Breast epithelium (tissue), 3 donors: Measurements from ENCODE around the gene GRM4.

Source experiments
- POLR2A ChIP-seq: fragments of 450-650 bp; IDR thresholded peaks from one replicate; pipeline ENCODE4 v1.6.1; 2016; ENCODE audit warnings: antibody characterized with exemption, mild to moderate bottlenecking, moderate library complexity
- TF ChIP-seq, protein P1 (sequence below), 3 donors: fragments of 450-650 bp; IDR thresholded peaks; one replicate each; pipeline ENCODE4 v1.5.1; 2016 to 2017; ENCODE audit warnings: antibody characterized with exemption in 3 of 3, mild to moderate bottlenecking in 3 of 3, moderate library complexity in 3 of 3

DNA sequence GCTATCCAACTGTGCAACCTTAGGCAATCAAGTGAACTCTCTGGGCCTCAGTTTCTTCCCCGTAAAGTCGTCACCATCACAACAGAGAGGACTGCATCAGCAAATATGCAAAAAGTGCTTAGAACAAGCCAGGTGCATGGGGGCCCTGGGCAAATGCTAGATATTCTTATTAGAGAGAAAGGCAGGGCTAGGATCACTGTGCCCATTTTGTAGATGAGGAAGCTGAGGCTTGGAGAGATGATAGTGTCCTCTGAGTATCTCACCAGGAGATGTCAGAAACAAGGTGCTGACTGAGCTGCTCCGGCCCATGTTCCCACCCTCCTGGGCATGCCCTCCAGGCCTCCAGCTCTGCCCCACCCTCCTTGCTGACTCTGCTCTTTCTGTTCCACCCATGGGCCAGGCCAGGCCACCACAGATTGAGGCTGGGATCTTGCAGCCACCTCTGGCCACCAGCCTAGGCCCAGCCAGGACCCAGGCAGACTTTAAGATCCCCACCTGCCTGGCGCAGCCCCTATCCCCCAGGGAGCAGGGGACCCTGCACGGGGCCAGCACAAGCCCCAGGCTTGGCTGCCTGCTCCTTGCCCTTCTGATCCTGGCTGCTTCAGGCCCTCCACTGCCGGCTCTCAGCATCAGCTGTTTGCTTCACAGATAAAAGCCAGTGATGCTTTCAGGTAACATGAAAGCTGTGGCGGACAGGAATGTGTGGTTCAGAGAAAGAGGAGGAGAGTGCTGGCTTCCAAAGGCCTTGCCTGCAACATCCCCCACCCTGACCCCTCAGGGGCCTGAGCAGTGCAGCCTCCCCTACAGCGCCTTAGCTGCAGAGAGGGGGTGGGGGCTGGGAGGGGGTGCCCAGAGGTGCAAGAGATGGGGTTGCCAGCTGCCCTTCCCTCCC, 47.6 kb downstream of the GRM4 start:
- TF ChIP-seq, protein P1, sequence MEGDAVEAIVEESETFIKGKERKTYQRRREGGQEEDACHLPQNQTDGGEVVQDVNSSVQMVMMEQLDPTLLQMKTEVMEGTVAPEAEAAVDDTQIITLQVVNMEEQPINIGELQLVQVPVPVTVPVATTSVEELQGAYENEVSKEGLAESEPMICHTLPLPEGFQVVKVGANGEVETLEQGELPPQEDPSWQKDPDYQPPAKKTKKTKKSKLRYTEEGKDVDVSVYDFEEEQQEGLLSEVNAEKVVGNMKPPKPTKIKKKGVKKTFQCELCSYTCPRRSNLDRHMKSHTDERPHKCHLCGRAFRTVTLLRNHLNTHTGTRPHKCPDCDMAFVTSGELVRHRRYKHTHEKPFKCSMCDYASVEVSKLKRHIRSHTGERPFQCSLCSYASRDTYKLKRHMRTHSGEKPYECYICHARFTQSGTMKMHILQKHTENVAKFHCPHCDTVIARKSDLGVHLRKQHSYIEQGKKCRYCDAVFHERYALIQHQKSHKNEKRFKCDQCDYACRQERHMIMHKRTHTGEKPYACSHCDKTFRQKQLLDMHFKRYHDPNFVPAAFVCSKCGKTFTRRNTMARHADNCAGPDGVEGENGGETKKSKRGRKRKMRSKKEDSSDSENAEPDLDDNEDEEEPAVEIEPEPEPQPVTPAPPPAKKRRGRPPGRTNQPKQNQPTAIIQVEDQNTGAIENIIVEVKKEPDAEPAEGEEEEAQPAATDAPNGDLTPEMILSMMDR (IDR thresholded peaks at IDR 0.05): no peak
- no peak for TF ChIP-seq POLR2A
